IMR-90 (cell line): ENCODE data around the gene EXOC4. TPM values are rescaled to one million over a fixed set of nuclear protein-coding genes. Genes with fewer than 3 reads are reported as not detected.

Source experiments
- ATAC-seq: fragments of 200-7000 bp; cut with Tn5 transposase; 2 replicates; pipeline ENCODE4 v1.9.1; 2020; ENCODE audit warnings: low read depth, mild to moderate bottlenecking, moderate library complexity
- BruUV-seq: library from RNA; stranded (reverse); fragments of 400-500 nt; replicated peaks from 2 replicates; lab custom pipeline; 2021; lab: Mats Ljungman, UMichigan
- CTCF ChIA-PET: fragments of 300-600 bp; formaldehyde crosslinking; extraction: SDS; loops from one replicate; lab custom pipeline; 2021; ENCODE audit warnings: antibody characterized with exemption; lab: Yijun Ruan, JAX
- POLR2A ChIA-PET: fragments of 300-600 bp; sonication (Branson Sonifier 250); formaldehyde crosslinking; loops from one replicate; lab custom pipeline; 2022; ENCODE audit warnings: antibody characterized with exemption; ENCODE audit not compliant: unreplicated experiment; lab: Charles Lee
- DNase-seq: peaks from one replicate; pipeline ENCODE4 v3.0.0; 2013
- H2AFZ ChIP-seq: replicated peaks from 2 replicates; pipeline ENCODE3; 2013; ENCODE audit warnings: low read length, mild to moderate bottlenecking; ENCODE audit not compliant: poor library complexity
- H2AK5ac ChIP-seq: 2 replicates; pipeline ENCODE4 v1.6.1; 2013; ENCODE audit warnings: low read depth, low read length, inconsistent platforms
- H2AK9ac ChIP-seq: replicated peaks from 2 replicates; pipeline ENCODE3; 2013; ENCODE audit warnings: mild to moderate bottlenecking, low read depth, low read length, moderate library complexity; ENCODE audit not compliant: poor library complexity
- H2BK120ac ChIP-seq: 2 replicates; pipeline ENCODE4 v1.6.1; 2013; ENCODE audit warnings: low read depth, low read length, inconsistent platforms
- H2BK15ac ChIP-seq: 3 replicates; pipeline ENCODE4 v1.6.1; 2013; ENCODE audit warnings: low read depth, low read length, inconsistent platforms
- H2BK20ac ChIP-seq: 2 replicates; pipeline ENCODE4 v1.6.1; 2013; ENCODE audit warnings: low read depth, mild to moderate bottlenecking, inconsistent platforms, low read length, moderate library complexity
- H2BK5ac ChIP-seq: 2 replicates; pipeline ENCODE4 v1.6.1; 2013; ENCODE audit warnings: mild to moderate bottlenecking, low read depth, low read length, inconsistent platforms; ENCODE audit not compliant: poor library complexity, severe bottlenecking
- H3K14ac ChIP-seq: replicated peaks from 2 replicates; pipeline ENCODE4 v1.6.1; 2013; ENCODE audit warnings: low read depth, low read length, inconsistent platforms
- H3K18ac ChIP-seq: 2 replicates; pipeline ENCODE4 v1.6.1; 2013; ENCODE audit warnings: low read depth, low read length, control low read depth
- H3K23ac ChIP-seq: 2 replicates; pipeline ENCODE4 v1.6.1; 2013; ENCODE audit warnings: low read depth, low read length, inconsistent platforms
- H3K27ac ChIP-seq: 2 replicates; pipeline ENCODE4 v1.5.1; 2013; ENCODE audit warnings: mild to moderate bottlenecking, control low read depth, low read length; ENCODE audit not compliant: insufficient read depth
- H3K27me3 ChIP-seq: 2 replicates; pipeline ENCODE4 v1.6.1; 2013; ENCODE audit warnings: low read length; ENCODE audit not compliant: control insufficient read depth, insufficient read depth
- H3K36me3 ChIP-seq: 2 replicates; pipeline ENCODE4 v1.6.1; 2013; ENCODE audit warnings: low read length, mixed read lengths; ENCODE audit not compliant: control insufficient read depth, insufficient read depth
- H3K4ac ChIP-seq: 2 replicates; pipeline ENCODE4 v1.6.1; 2013; ENCODE audit warnings: low read depth, low read length, inconsistent platforms
- H3K4me1 ChIP-seq: 2 replicates; pipeline ENCODE4 v1.6.1; 2013; ENCODE audit warnings: low read length, mixed read lengths; ENCODE audit not compliant: control insufficient read depth, insufficient read depth
- H3K4me2 ChIP-seq: 2 replicates; pipeline ENCODE4 v1.6.1; 2013; ENCODE audit warnings: low read depth, mild to moderate bottlenecking, control low read depth, low read length, moderate library complexity
- H3K4me3 ChIP-seq: 2 replicates; pipeline ENCODE4 v1.5.1; 2013; ENCODE audit warnings: low read depth, mild to moderate bottlenecking, control low read depth, low read length, moderate library complexity; ENCODE audit not compliant: insufficient read depth
- H3K56ac ChIP-seq: 2 replicates; pipeline ENCODE4 v1.6.1; 2013; ENCODE audit warnings: low read length, inconsistent platforms; ENCODE audit not compliant: insufficient read depth; ENCODE audit errors: extremely low read depth
- H3K79me1 ChIP-seq, 2 experiments: 2 replicates each; pipeline ENCODE4 v1.6.1; 2013; ENCODE audit warnings: low read length in 2 of 2, inconsistent platforms in 1 of 2, low read depth in 1 of 2
- H3K9ac ChIP-seq: 2 replicates; pipeline ENCODE4 v1.6.1; 2013; ENCODE audit warnings: low read depth, low read length, control low read depth
- H3K9me1 ChIP-seq: 2 replicates; pipeline ENCODE4 v1.6.1; 2013; ENCODE audit warnings: low read length, inconsistent platforms; ENCODE audit not compliant: insufficient read depth
- H3K9me3 ChIP-seq: 2 replicates; pipeline ENCODE4 v1.6.1; 2013; ENCODE audit warnings: low read length; ENCODE audit not compliant: control insufficient read depth, insufficient read depth
- H4K20me1 ChIP-seq: 2 replicates; pipeline ENCODE4 v1.6.1; 2013; ENCODE audit warnings: low read length, inconsistent platforms; ENCODE audit not compliant: insufficient read depth
- H4K5ac ChIP-seq: 2 replicates; pipeline ENCODE4 v1.6.1; 2013; ENCODE audit warnings: mild to moderate bottlenecking, low read depth, low read length, control low read depth
- H4K8ac ChIP-seq, 2 experiments: 2 replicates each; pipeline ENCODE4 v1.6.1; 2013; ENCODE audit warnings: low read depth in 2 of 2, low read length in 2 of 2, control low read depth in 1 of 2, inconsistent platforms in 1 of 2
- H4K91ac ChIP-seq: 2 replicates; pipeline ENCODE4 v1.6.1; 2013; ENCODE audit warnings: low read depth, low read length, inconsistent platforms; ENCODE audit not compliant: insufficient read depth
- BHLHE40 ChIP-seq: fragments of 150-350 bp; IDR thresholded peaks from 2 replicates; pipeline ENCODE4 v1.6.1; 2016; ENCODE audit warnings: mild to moderate bottlenecking, low read depth, low read length
- POLR2A ChIP-seq: IDR thresholded peaks from 2 replicates; pipeline ENCODE4 v1.6.1; 2012; ENCODE audit warnings: mild to moderate bottlenecking, low read depth, low read length
- SMC3 ChIP-seq: fragments of 150-350 bp; IDR thresholded peaks from 2 replicates; pipeline ENCODE4 v1.6.1; 2016; ENCODE audit warnings: low read depth, mild to moderate bottlenecking, antibody characterized with exemption, low read length, moderate library complexity
- WGBS, 2 experiments: methylation state at CpG; one replicate each; pipeline versions ENCODE4 v1.1.5 to v1.1.7; 2013; ENCODE audit warnings: missing lambda C conversion rate in 2 of 2; ENCODE audit not compliant: insufficient read length in 1 of 2; ENCODE audit errors: extremely low coverage in 2 of 2; 5-methylcytosine and 5-hydroxymethylcytosine counted together
- dilution Hi-C: fragments of 300-500 bp; cut with HindIII; formaldehyde crosslinking; loops from one replicate; pipeline ENCODE4 v1.14.3; 2018; ENCODE audit warnings: low sequenced_read_pairs; ENCODE audit not compliant: unreplicated experiment
- in situ Hi-C: fragments of 300-500 bp; cut with MboI; formaldehyde crosslinking; loops from 3 replicates; pipeline ENCODE4 v1.14.3; 2019; ENCODE audit warnings: low sequenced_read_pairs, inconsistent platforms, mixed read lengths
- intact Hi-C: fragments of 100-400 bp; cut with micrococcal nuclease; formaldehyde crosslinking; loops from 2 replicates; pipeline ENCODE4 v1.10.0; 2022
- polyA plus RNA-seq, 3 experiments: library from polyadenylated mRNA; depleted of rRNA; stranded (reverse); fragments of >200 nt; gene quantifications; 2 replicates each; pipeline ENCODE4 v1.2.3, GENCODE V29; 2012; ENCODE audit warnings: low replicate concordance in 1 of 3
- total RNA-seq: library from RNA; depleted of rRNA; stranded (reverse); fragments of >200 nt; gene quantifications from 2 replicates; pipeline ENCODE4 v1.2.3, GENCODE V29; 2012

The EXOC4 gene
- total and polyA plus RNA-seq, 2 of the 4 experiments (the other 2 are of a cell fraction) = 25.4 to 94.6 TPM

DNA sequence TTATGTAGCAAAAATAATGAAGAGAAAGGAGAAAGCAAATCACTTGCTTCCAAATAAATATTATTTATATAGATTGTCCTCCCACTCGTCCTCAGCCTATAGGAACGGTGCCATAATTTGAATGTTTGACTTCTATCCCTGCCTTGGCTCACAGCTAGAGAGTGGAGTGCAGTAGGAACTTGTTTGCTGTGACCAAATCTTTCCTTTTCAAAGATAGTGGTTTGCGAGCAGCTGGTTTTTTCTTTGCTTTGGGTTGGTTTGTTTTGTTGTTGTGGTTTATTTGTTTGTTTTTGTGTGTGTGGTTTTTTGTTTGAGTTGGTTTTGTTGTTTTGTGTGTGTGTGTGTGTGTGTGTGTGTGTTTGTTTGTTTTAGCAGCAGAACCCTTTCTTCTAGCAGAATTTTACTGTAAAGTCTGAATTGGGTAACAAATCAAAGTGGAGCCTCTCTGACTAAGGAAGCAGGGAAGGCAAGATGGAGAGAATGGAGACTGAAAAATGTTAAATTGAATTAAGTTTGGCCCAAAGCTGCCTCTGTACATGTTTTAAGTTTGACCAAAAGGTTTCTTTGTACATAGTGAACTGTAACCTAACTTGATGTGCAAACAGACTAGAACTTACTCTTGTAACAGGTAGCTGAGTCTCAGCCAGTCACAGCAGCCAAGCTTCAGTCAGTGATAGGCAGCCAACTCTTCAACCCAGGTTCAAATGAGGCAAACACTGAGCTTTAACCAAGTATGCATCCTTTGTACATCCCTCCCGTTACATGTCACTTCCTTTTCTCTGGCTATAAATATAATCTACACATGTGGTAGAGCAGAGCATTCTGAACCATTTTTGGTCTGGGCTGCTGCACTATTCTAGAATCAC is 724.8 kb downstream of the EXOC4 start:
- H3K4ac ChIP-seq = no peak overlapping the region
- no peak overlapping the region for H3K4me2 ChIP-seq
- H2AK5ac ChIP-seq = no peak overlapping the region
- no peak overlapping the region for H2BK20ac ChIP-seq
- no peak overlapping the region for H2BK120ac ChIP-seq
- no peak for DNase-seq
- no peak overlapping the region for H2BK5ac ChIP-seq
- H4K20me1 ChIP-seq = no peaks in the 10 kb centered on the region
- ATAC-seq = no peak
- no peak overlapping the region for H3K4me3 ChIP-seq
- WGBS, 2 experiments = no CpG with 5 or more reads among the region's 4 CpGs
- TF ChIP-seq SMC3 (no peak), POLR2A (no peak), BHLHE40 (no peak)
- H4K8ac ChIP-seq = no peak overlapping the region
- ChIA-PET POLR2A (no interaction called here), CTCF (no interaction called here)
- H2BK15ac ChIP-seq = no peak overlapping the region
- no peak overlapping the region for H3K18ac ChIP-seq
- H3K4me1 ChIP-seq = no peaks in the 10 kb centered on the region
- H3K36me3 ChIP-seq = no peaks in the 10 kb centered on the region
- H2AK9ac ChIP-seq = no peak overlapping the region
- intact Hi-C loops (no loop called here), dilution Hi-C loops (no loop called here), in situ Hi-C loops (no loop called here)
- no peak overlapping the region for H3K14ac ChIP-seq
- H3K9me3 ChIP-seq = no peaks in the 10 kb centered on the region
- H3K27me3 ChIP-seq = no peaks in the 10 kb centered on the region
- no peaks in the 10 kb centered on the region for H3K79me1 ChIP-seq
- no peak overlapping the region for H4K5ac ChIP-seq
- H3K9me1 ChIP-seq = no peaks in the 10 kb centered on the region
- no peak overlapping the region for H4K91ac ChIP-seq
- no peak overlapping the region for H3K9ac ChIP-seq
- no peak overlapping the region for H3K27ac ChIP-seq
- no peak overlapping the region for H3K23ac ChIP-seq
- no peak overlapping the region for H3K56ac ChIP-seq
- no peak overlapping the region for H2AFZ ChIP-seq
- no TSS peak for BruUV-seq
